Epithelial cell of esophagus (primary cell): ENCODE measurements around the gene SARS1.
"Not testable (repeated sequence)": the region's sequence is repeated elsewhere in the genome, so short reads cannot be mapped to it uniquely, and the experiment has no call there.

Experiments
- DNase-seq: peaks from one replicate; pipeline ENCODE4 v3.0.0; 2010; ENCODE audit warnings: low read depth
- H3K4me3 ChIP-seq: 2 replicates; pipeline ENCODE4 v1.5.1; 2011; ENCODE audit warnings: mild to moderate bottlenecking, low read length, control low read depth
- TF ChIP-seq, protein P1 (sequence below): IDR thresholded peaks from 2 replicates; pipeline ENCODE4 v1.5.1; 2011; ENCODE audit warnings: low read depth, mild to moderate bottlenecking, low read length, control low read depth, inconsistent platforms; ENCODE audit not compliant: insufficient read depth; ENCODE audit errors: missing control alignments

Gene SARS1

GRCh38 chr1:109283748-109284600 is 70.3 kb downstream of the SARS1 start:
- DNase-seq, result no peak
- TF ChIP-seq, protein P1, sequence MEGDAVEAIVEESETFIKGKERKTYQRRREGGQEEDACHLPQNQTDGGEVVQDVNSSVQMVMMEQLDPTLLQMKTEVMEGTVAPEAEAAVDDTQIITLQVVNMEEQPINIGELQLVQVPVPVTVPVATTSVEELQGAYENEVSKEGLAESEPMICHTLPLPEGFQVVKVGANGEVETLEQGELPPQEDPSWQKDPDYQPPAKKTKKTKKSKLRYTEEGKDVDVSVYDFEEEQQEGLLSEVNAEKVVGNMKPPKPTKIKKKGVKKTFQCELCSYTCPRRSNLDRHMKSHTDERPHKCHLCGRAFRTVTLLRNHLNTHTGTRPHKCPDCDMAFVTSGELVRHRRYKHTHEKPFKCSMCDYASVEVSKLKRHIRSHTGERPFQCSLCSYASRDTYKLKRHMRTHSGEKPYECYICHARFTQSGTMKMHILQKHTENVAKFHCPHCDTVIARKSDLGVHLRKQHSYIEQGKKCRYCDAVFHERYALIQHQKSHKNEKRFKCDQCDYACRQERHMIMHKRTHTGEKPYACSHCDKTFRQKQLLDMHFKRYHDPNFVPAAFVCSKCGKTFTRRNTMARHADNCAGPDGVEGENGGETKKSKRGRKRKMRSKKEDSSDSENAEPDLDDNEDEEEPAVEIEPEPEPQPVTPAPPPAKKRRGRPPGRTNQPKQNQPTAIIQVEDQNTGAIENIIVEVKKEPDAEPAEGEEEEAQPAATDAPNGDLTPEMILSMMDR, result no peak
- H3K4me3 ChIP-seq, result peak overlapping the region; percentile 73

GRCh38 chr1:109286762-109287161 is 73.0 kb downstream of the SARS1 start:
- not testable (repeated sequence) for H3K4me3 ChIP-seq, DNase-seq
